ENCODE results near the gene TPP2.

TPP2 gene

GRCh38 chr13:102596147-102597028 lies at the start of gene TPP2:
Gene TPP2 (plus strand): TSS chr13:102596986. CDS start chr13:102597039, 53 bp downstream.
- peak; percentile 99 for DNase-seq (ENCODE audit: insufficient read length, low spot score)
- FAIRE-seq = peak; percentile 100

GRCh38 chr13:102548811-102549210 lies 48.0 kb upstream of the TPP2 start:
- TF ChIP-seq POLR2A (IDR thresholded peaks at IDR 0.05; ENCODE audit: low read depth, low read length) = no peak
- FAIRE-seq (peak; percentile 48), DNase-seq (ENCODE audit: insufficient read length, low spot score) (no peak)

More at GRCh38 chr13:102596147-102597028, at the start of gene TPP2:
- TF ChIP-seq POLR2A (IDR thresholded peaks at IDR 0.05; ENCODE audit: low read depth, low read length) = peak; percentile 97

- no peak for TF ChIP-seq POLR2A (IDR thresholded peaks at IDR 0.05; ENCODE audit: low read depth, low read length)
- FAIRE-seq (peak; percentile 11), DNase-seq (ENCODE audit: insufficient read length, low spot score) (no peak)
Measured at GRCh38 chr13:102550507-102550906, 46.3 kb upstream of the TPP2 start.

- FAIRE-seq = peak; percentile 98
Measured at GRCh38 chr13:102555914-102556553, 40.8 kb upstream of the TPP2 start.

GRCh38 chr13:102556806-102557205 lies 40.0 kb upstream of the TPP2 start:
- no peak for DNase-seq (ENCODE audit: insufficient read length, low spot score)
- FAIRE-seq = peak; percentile 90
- TF ChIP-seq POLR2A (IDR thresholded peaks at IDR 0.05; ENCODE audit: low read depth, low read length) = no peak

More at GRCh38 chr13:102555914-102556553, 40.8 kb upstream of the TPP2 start:
- no peak for TF ChIP-seq POLR2A (IDR thresholded peaks at IDR 0.05; ENCODE audit: low read depth, low read length)
- peak; percentile 28 for DNase-seq (ENCODE audit: insufficient read length, low spot score)

GRCh38 chr13:102558029-102558428 lies 38.8 kb upstream of the TPP2 start:
- DNase-seq (ENCODE audit: insufficient read length, low spot score) = no peak
- TF ChIP-seq POLR2A (IDR thresholded peaks at IDR 0.05; ENCODE audit: low read depth, low read length) = no peak
- FAIRE-seq = peak; percentile 71

GRCh38 chr13:102561933-102562332 lies 34.9 kb upstream of the TPP2 start:
- FAIRE-seq = no peak
- DNase-seq (ENCODE audit: insufficient read length, low spot score) = no peak
- no peak for TF ChIP-seq POLR2A (IDR thresholded peaks at IDR 0.05; ENCODE audit: low read depth, low read length)

- DNase-seq (ENCODE audit: insufficient read length, low spot score) = no peak
- TF ChIP-seq POLR2A (IDR thresholded peaks at IDR 0.05; ENCODE audit: low read depth, low read length) = no peak
- FAIRE-seq = no peak
Measured at GRCh38 chr13:102563267-102563666, 33.5 kb upstream of the TPP2 start.

GRCh38 chr13:102564564-102564963 lies 32.2 kb upstream of the TPP2 start:
- DNase-seq (ENCODE audit: insufficient read length, low spot score) (no peak), FAIRE-seq (no peak)
- TF ChIP-seq POLR2A (IDR thresholded peaks at IDR 0.05; ENCODE audit: low read depth, low read length) = no peak

- no peak for DNase-seq (ENCODE audit: insufficient read length, low spot score)
- TF ChIP-seq POLR2A (IDR thresholded peaks at IDR 0.05; ENCODE audit: low read depth, low read length) = no peak
- peak; percentile 23 for FAIRE-seq
Measured at GRCh38 chr13:102566513-102566912, 30.3 kb upstream of the TPP2 start.

- FAIRE-seq (peak; percentile 11), DNase-seq (ENCODE audit: insufficient read length, low spot score) (no peak)
- TF ChIP-seq POLR2A (IDR thresholded peaks at IDR 0.05; ENCODE audit: low read depth, low read length) = no peak
Measured at GRCh38 chr13:102567857-102568256, 28.9 kb upstream of the TPP2 start.

- FAIRE-seq = no peak
- DNase-seq (ENCODE audit: insufficient read length, low spot score) = no peak
- TF ChIP-seq POLR2A (IDR thresholded peaks at IDR 0.05; ENCODE audit: low read depth, low read length) = no peak
Measured at GRCh38 chr13:102569488-102569887, 27.3 kb upstream of the TPP2 start.

- no peak for FAIRE-seq
- no peak for DNase-seq (ENCODE audit: insufficient read length, low spot score)
- no peak for TF ChIP-seq POLR2A (IDR thresholded peaks at IDR 0.05; ENCODE audit: low read depth, low read length)
Measured at GRCh38 chr13:102571075-102571474, 25.7 kb upstream of the TPP2 start.

- no peak for TF ChIP-seq POLR2A (IDR thresholded peaks at IDR 0.05; ENCODE audit: low read depth, low read length)
- FAIRE-seq (no peak), DNase-seq (ENCODE audit: insufficient read length, low spot score) (no peak)
Measured at GRCh38 chr13:102572323-102572722, 24.5 kb upstream of the TPP2 start.
